ENCODE measurements around the gene GPR132.

DNA sequence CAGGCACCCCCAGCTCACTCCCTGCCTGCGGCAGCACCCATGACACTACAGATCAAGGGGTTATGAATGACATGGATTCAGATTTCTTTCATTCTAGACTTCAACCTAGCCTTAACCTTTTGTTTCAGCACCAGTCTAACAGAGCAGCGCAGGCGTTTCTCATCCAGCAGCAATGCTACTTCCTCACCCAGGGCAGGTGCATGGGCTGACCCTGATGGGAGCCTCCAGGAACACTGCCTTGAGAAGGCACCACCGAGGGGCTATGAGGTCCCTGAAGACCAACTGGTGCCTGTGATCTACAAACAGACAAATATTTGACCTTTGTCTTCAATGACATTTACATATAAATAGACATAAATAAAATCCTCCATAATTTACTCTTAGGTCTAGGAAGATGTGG lies 55.1 kb downstream of the GPR132 start:
- TF ChIP-seq POLR2A (IDR thresholded peaks at IDR 0.05; ENCODE audit: low read depth, low read length): no peak
- TF ChIP-seq POLR2AphosphoS5 (IDR thresholded peaks at IDR 0.05; ENCODE audit: low read depth, low read length): no peak
- TF ChIP-seq TAF1 (IDR thresholded peaks at IDR 0.05; ENCODE audit: low read depth, low read length): no peak
- no peak for TF ChIP-seq SPI1 (IDR thresholded peaks at IDR 0.05; ENCODE audit: low read depth, low read length)

Measured in GM12891 (cell line).